Dermis microvascular lymphatic vessel endothelial cell (primary cell): ENCODE measurements around the gene CDC73. TPM values are rescaled to one million over a fixed set of nuclear protein-coding genes. Genes with fewer than 3 reads are reported as not detected.

Experiments
- DNase-seq, 2 donors: peaks; one replicate each; pipeline versions ENCODE4 v3.0.0 to v3.0.0-alpha.2; 2010; ENCODE audit warnings: low read depth in 2 of 2
- total RNA-seq: library from RNA; depleted of rRNA; stranded (reverse); fragments of >200 nt; gene quantifications from 2 replicates; pipeline ENCODE4 v1.2.1, GENCODE V29; 2014

CDC73 gene
- total RNA-seq, 1 donor from 2014 or later = 10.7 TPM

DNA sequence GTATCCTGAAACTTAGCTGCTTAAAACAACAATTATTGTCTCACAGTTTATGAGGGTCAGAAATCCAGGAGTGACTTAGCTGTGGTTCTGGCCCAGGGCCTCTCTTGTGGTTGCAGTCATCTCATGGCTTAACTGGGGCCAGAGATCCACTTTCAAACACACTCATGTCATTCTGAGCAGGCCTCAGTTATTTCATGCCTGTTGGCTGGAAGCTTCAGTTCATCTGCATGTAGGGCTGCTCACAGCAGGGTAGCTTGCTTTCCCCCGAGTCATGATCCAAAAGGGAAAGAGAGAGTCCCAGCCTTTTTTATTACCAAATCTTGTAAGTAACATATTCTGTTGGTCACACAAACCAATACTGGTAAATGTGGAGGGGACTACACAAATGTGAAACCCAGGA is 161.2 kb downstream of the CDC73 start:
- no peak for DNase-seq

DNA sequence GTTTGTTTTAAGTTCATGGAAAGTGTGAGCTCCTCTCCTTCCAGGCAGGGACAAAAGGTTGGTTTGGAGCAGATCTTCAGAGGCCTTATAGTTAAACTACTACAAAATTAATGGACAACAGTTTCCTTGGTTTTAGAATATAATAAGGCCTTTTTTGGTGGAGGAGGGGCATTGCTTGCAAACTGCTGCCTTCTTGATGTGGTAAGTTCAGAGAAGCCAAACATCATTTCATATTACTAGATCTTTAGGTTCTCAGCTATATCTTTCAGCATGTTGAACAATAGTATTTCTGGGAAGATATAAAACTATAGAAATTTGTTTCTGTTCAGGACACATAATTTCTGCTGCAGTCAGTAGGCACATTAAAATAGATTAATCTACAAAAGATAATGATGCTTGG is 162.4 kb downstream of the CDC73 start:
- no peak for DNase-seq

DNA sequence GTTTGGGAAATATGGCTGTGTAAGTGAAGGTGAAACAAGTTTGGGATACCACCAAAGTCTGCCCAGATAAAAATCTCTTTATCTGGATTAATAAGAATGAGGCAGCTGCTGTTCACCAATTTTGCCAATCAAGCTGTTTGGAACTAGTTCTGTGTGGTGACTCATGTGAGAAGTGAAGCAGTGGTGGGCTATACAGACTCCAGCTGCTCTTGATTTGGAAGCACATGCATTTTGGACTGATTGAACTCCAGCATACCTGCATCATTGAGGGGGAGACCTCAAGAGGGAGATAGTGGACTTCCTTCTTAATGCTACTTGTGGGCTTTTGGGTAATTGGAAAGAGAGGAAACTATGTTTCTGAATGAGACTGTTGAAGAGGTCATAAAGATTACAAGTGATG is 163.8 kb downstream of the CDC73 start:
- no peak for DNase-seq

DNA sequence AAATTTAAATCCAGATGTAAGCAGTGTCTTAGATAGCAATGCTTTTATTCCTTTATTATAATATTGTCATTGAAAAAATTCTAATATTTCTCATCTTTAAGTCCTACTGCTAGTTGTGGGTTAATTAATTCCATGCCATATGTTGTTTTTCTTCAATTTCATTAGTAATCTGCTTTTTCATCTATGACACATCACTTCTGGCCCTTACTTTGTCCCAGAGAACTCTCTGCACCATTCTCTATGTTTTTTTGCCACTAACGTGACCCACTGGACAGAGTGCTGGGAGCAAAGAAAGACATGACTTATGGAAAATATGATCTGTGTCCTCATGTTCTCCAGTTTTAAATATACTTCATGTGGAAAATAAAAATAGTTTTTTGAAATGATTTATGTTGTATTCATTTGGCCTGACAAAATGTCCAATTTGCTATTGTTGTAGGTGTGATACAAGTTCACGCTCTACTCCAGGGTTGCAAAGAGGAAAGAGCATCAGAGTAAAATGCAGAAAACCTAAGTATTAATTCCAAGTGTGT is 166.8 kb downstream of the CDC73 start:
- DNase-seq = peak; percentile 21 to 23

DNA sequence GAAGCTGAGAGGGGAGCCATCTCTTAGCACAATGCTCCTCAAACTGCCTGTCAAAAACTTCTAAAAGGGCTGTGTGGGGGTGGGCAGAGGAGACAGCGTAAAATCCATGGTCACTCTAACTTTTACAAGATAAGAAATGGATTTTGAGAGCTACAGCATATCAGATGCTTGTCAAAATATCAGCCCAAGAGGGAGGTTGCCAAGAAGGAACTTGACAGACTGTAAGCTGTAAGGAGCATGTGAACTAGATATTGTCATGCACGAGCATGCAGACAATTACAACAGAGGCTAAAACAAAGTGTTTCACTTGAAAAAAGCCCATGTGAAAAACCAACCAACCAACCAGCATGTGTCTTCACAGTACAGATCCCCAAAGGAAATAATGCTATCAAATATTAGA is 171.9 kb downstream of the CDC73 start:
- no peak for DNase-seq

DNA sequence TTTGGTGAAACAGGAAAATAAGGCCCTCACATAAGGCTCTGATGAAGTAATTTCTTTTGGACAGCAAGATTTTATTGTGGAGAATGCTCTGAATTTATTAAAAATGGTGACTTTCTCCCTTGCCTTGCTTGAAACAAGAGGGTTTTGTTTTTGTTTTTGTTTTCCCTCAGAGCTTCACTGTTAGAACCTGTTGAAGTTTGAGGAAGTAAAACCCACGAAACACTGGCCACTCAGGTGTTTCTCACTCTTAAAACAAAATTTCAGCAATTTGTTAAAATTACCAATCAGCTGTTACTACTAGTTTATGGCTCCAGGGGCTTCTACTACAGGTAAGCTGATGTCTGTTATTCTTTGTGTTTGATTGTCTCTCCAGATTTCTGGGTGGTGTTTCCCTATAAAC is 177.2 kb downstream of the CDC73 start:
- no peak for DNase-seq

DNA sequence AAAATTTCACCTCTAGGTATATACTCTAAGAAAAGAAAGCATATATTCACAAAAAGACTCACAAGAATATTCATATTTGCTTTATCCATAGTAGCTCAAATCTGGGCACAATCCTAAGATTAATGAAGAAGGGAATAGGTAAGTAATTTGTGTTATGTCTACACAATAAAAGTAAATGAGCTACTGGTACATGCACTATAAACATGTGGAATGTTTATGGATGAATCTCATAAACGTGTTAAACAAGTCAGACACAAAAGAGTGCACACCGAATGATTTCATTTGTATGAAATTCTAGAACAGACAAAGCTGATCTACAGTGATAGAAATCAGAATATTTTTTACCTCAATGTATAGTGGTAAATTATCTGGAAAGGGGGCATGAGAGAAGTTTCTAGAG is 179.9 kb downstream of the CDC73 start:
- no peak for DNase-seq

DNA sequence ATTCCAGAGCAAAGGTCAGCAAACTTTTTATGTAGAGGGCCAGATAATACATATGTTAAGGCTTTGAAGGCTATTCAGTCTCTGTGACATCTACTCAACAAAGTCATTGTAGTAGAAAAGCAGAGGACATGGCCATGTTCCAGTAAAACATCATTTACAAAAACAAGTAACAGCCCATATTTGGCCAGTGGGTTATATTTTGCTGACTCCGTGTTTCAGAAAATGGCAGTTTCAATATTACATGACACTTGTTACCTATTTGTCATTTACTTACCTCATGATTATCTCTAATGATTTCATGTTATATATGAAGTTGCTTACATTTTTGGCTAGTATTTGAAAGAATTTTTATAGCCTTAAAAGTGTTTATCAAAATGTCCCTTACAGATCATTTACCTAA is 182.0 kb downstream of the CDC73 start:
- no peak for DNase-seq

Other genes starting within 250 kb of the CDC73 start
- 13.8 and 14.5 TPM in 2 replicates for gene UCHL5, start 62.7 kb upstream of the CDC73 start, total RNA-seq
- gene RO60, start 62.4 kb upstream of the CDC73 start, total RNA-seq = 147 and 168 TPM in 2 replicates
- gene GLRX2, start 16.6 kb upstream of the CDC73 start, total RNA-seq = 2.3 and 8.6 TPM in 2 replicates
- 1.5 and 3.7 TPM in 2 replicates for gene B3GALT2, start 64.6 kb downstream of the CDC73 start, total RNA-seq